IMR-90 (cell line): ENCODE measurements around the gene ALDH7A1. TPM values are rescaled to one million over a fixed set of nuclear protein-coding genes. Genes with fewer than 3 reads are reported as not detected.

Source experiments
- ATAC-seq: fragments of 200-7000 bp; cut with Tn5 transposase; 2 replicates; pipeline ENCODE4 v1.9.1; 2020; ENCODE audit warnings: low read depth, mild to moderate bottlenecking, moderate library complexity
- BruUV-seq: library from RNA; stranded (reverse); fragments of 400-500 nt; replicated peaks from 2 replicates; lab custom pipeline; 2021; lab: Mats Ljungman, UMichigan
- CTCF ChIA-PET: fragments of 300-600 bp; formaldehyde crosslinking; extraction: SDS; loops from one replicate; lab custom pipeline; 2021; ENCODE audit warnings: antibody characterized with exemption; lab: Yijun Ruan, JAX
- POLR2A ChIA-PET: fragments of 300-600 bp; sonication (Branson Sonifier 250); formaldehyde crosslinking; loops from one replicate; lab custom pipeline; 2022; ENCODE audit warnings: antibody characterized with exemption; ENCODE audit not compliant: unreplicated experiment; lab: Charles Lee
- DNase-seq: peaks from one replicate; pipeline ENCODE4 v3.0.0; 2013
- H2AFZ ChIP-seq: replicated peaks from 2 replicates; pipeline ENCODE3; 2013; ENCODE audit warnings: low read length, mild to moderate bottlenecking; ENCODE audit not compliant: poor library complexity
- H2AK5ac ChIP-seq: 2 replicates; pipeline ENCODE4 v1.6.1; 2013; ENCODE audit warnings: low read depth, low read length, inconsistent platforms
- H2AK9ac ChIP-seq: replicated peaks from 2 replicates; pipeline ENCODE3; 2013; ENCODE audit warnings: mild to moderate bottlenecking, low read depth, low read length, moderate library complexity; ENCODE audit not compliant: poor library complexity
- H2BK120ac ChIP-seq: 2 replicates; pipeline ENCODE4 v1.6.1; 2013; ENCODE audit warnings: low read depth, low read length, inconsistent platforms
- H2BK15ac ChIP-seq: 3 replicates; pipeline ENCODE4 v1.6.1; 2013; ENCODE audit warnings: low read depth, low read length, inconsistent platforms
- H2BK20ac ChIP-seq: 2 replicates; pipeline ENCODE4 v1.6.1; 2013; ENCODE audit warnings: low read depth, mild to moderate bottlenecking, inconsistent platforms, low read length, moderate library complexity
- H2BK5ac ChIP-seq: 2 replicates; pipeline ENCODE4 v1.6.1; 2013; ENCODE audit warnings: mild to moderate bottlenecking, low read depth, low read length, inconsistent platforms; ENCODE audit not compliant: poor library complexity, severe bottlenecking
- H3K14ac ChIP-seq: replicated peaks from 2 replicates; pipeline ENCODE4 v1.6.1; 2013; ENCODE audit warnings: low read depth, low read length, inconsistent platforms
- H3K18ac ChIP-seq: 2 replicates; pipeline ENCODE4 v1.6.1; 2013; ENCODE audit warnings: low read depth, low read length, control low read depth
- H3K23ac ChIP-seq: 2 replicates; pipeline ENCODE4 v1.6.1; 2013; ENCODE audit warnings: low read depth, low read length, inconsistent platforms
- H3K27ac ChIP-seq: 2 replicates; pipeline ENCODE4 v1.5.1; 2013; ENCODE audit warnings: mild to moderate bottlenecking, control low read depth, low read length; ENCODE audit not compliant: insufficient read depth
- H3K27me3 ChIP-seq: 2 replicates; pipeline ENCODE4 v1.6.1; 2013; ENCODE audit warnings: low read length; ENCODE audit not compliant: control insufficient read depth, insufficient read depth
- H3K36me3 ChIP-seq: 2 replicates; pipeline ENCODE4 v1.6.1; 2013; ENCODE audit warnings: low read length, mixed read lengths; ENCODE audit not compliant: control insufficient read depth, insufficient read depth
- H3K4ac ChIP-seq: 2 replicates; pipeline ENCODE4 v1.6.1; 2013; ENCODE audit warnings: low read depth, low read length, inconsistent platforms
- H3K4me1 ChIP-seq: 2 replicates; pipeline ENCODE4 v1.6.1; 2013; ENCODE audit warnings: low read length, mixed read lengths; ENCODE audit not compliant: control insufficient read depth, insufficient read depth
- H3K4me2 ChIP-seq: 2 replicates; pipeline ENCODE4 v1.6.1; 2013; ENCODE audit warnings: low read depth, mild to moderate bottlenecking, control low read depth, low read length, moderate library complexity
- H3K4me3 ChIP-seq: 2 replicates; pipeline ENCODE4 v1.5.1; 2013; ENCODE audit warnings: low read depth, mild to moderate bottlenecking, control low read depth, low read length, moderate library complexity; ENCODE audit not compliant: insufficient read depth
- H3K56ac ChIP-seq: 2 replicates; pipeline ENCODE4 v1.6.1; 2013; ENCODE audit warnings: low read length, inconsistent platforms; ENCODE audit not compliant: insufficient read depth; ENCODE audit errors: extremely low read depth
- H3K79me1 ChIP-seq, 2 experiments: 2 replicates each; pipeline ENCODE4 v1.6.1; 2013; ENCODE audit warnings: low read length in 2 of 2, inconsistent platforms in 1 of 2, low read depth in 1 of 2
- H3K9ac ChIP-seq: 2 replicates; pipeline ENCODE4 v1.6.1; 2013; ENCODE audit warnings: low read depth, low read length, control low read depth
- H3K9me1 ChIP-seq: 2 replicates; pipeline ENCODE4 v1.6.1; 2013; ENCODE audit warnings: low read length, inconsistent platforms; ENCODE audit not compliant: insufficient read depth
- H3K9me3 ChIP-seq: 2 replicates; pipeline ENCODE4 v1.6.1; 2013; ENCODE audit warnings: low read length; ENCODE audit not compliant: control insufficient read depth, insufficient read depth
- H4K20me1 ChIP-seq: 2 replicates; pipeline ENCODE4 v1.6.1; 2013; ENCODE audit warnings: low read length, inconsistent platforms; ENCODE audit not compliant: insufficient read depth
- H4K5ac ChIP-seq: 2 replicates; pipeline ENCODE4 v1.6.1; 2013; ENCODE audit warnings: mild to moderate bottlenecking, low read depth, low read length, control low read depth
- H4K8ac ChIP-seq, 2 experiments: 2 replicates each; pipeline ENCODE4 v1.6.1; 2013; ENCODE audit warnings: low read depth in 2 of 2, low read length in 2 of 2, control low read depth in 1 of 2, inconsistent platforms in 1 of 2
- H4K91ac ChIP-seq: 2 replicates; pipeline ENCODE4 v1.6.1; 2013; ENCODE audit warnings: low read depth, low read length, inconsistent platforms; ENCODE audit not compliant: insufficient read depth
- BHLHE40 ChIP-seq: fragments of 150-350 bp; IDR thresholded peaks from 2 replicates; pipeline ENCODE4 v1.6.1; 2016; ENCODE audit warnings: mild to moderate bottlenecking, low read depth, low read length
- CEBPB ChIP-seq: IDR thresholded peaks from 2 replicates; pipeline ENCODE4 v1.6.1; 2012; ENCODE audit warnings: low read depth, low read length, improper control_type of control experiment
- CTCF ChIP-seq: conservative IDR thresholded peaks from 2 replicates; pipeline ENCODE4 v1.5.1; 2012; ENCODE audit warnings: mild to moderate bottlenecking, low read depth, low read length, improper control_type of control experiment
- ELK1 ChIP-seq: fragments of 150-350 bp; IDR thresholded peaks from 2 replicates; pipeline ENCODE4 v1.6.1; 2016; ENCODE audit warnings: low read depth, mild to moderate bottlenecking, low read length, moderate library complexity, borderline replicate concordance
- MAFK ChIP-seq: IDR thresholded peaks from 2 replicates; pipeline ENCODE4 v1.6.1; 2012; ENCODE audit warnings: low read depth, low read length, improper control_type of control experiment
- MAZ ChIP-seq: IDR thresholded peaks from 2 replicates; pipeline ENCODE4 v1.6.1; 2012; ENCODE audit warnings: low read depth, mild to moderate bottlenecking, low read length, improper control_type of control experiment, moderate library complexity, borderline replicate concordance
- NFE2L2 ChIP-seq: fragments of 150-350 bp; IDR thresholded peaks from 2 replicates; pipeline ENCODE4 v1.6.1; 2016; ENCODE audit warnings: low read depth, mild to moderate bottlenecking, low read length
- RAD21 ChIP-seq: IDR thresholded peaks from 2 replicates; pipeline ENCODE4 v1.6.1; 2012; ENCODE audit warnings: low read length, improper control_type of control experiment
- RCOR1 ChIP-seq: IDR thresholded peaks from 2 replicates; pipeline ENCODE4 v1.6.1; 2012; ENCODE audit warnings: mild to moderate bottlenecking, low read length, improper control_type of control experiment; ENCODE audit not compliant: insufficient replicate concordance
- RFX5 ChIP-seq: IDR thresholded peaks from 2 replicates; pipeline ENCODE4 v1.8.0; 2012; ENCODE audit warnings: low read depth, mild to moderate bottlenecking, low read length, moderate library complexity
- SMC3 ChIP-seq: fragments of 150-350 bp; IDR thresholded peaks from 2 replicates; pipeline ENCODE4 v1.6.1; 2016; ENCODE audit warnings: low read depth, mild to moderate bottlenecking, antibody characterized with exemption, low read length, moderate library complexity
- WGBS, 2 experiments: methylation state at CpG; one replicate each; pipeline versions ENCODE4 v1.1.5 to v1.1.7; 2013; ENCODE audit warnings: missing lambda C conversion rate in 2 of 2; ENCODE audit not compliant: insufficient read length in 1 of 2; ENCODE audit errors: extremely low coverage in 2 of 2; 5-methylcytosine and 5-hydroxymethylcytosine counted together
- dilution Hi-C: fragments of 300-500 bp; cut with HindIII; formaldehyde crosslinking; loops from one replicate; pipeline ENCODE4 v1.14.3; 2018; ENCODE audit warnings: low sequenced_read_pairs; ENCODE audit not compliant: unreplicated experiment
- in situ Hi-C: fragments of 300-500 bp; cut with MboI; formaldehyde crosslinking; loops from 3 replicates; pipeline ENCODE4 v1.14.3; 2019; ENCODE audit warnings: low sequenced_read_pairs, inconsistent platforms, mixed read lengths
- intact Hi-C: fragments of 100-400 bp; cut with micrococcal nuclease; formaldehyde crosslinking; loops from 2 replicates; pipeline ENCODE4 v1.10.0; 2022
- polyA plus RNA-seq, 3 experiments: library from polyadenylated mRNA; depleted of rRNA; stranded (reverse); fragments of >200 nt; gene quantifications; 2 replicates each; pipeline ENCODE4 v1.2.3, GENCODE V29; 2012; ENCODE audit warnings: low replicate concordance in 1 of 3
- total RNA-seq: library from RNA; depleted of rRNA; stranded (reverse); fragments of >200 nt; gene quantifications from 2 replicates; pipeline ENCODE4 v1.2.3, GENCODE V29; 2012

The ALDH7A1 gene
- total and polyA plus RNA-seq, 2 of the 4 experiments (the other 2 are of a cell fraction) = 40.9 to 62.2 TPM

GRCh38 chr5:126589536-126590297, 5.3 kb downstream of the ALDH7A1 start:
- no peak overlapping the region for H2BK120ac ChIP-seq
- TF ChIP-seq MAFK (no peak), BHLHE40 (no peak), NFE2L2 (no peak), ELK1 (no peak), MAZ (no peak), RAD21 (no peak), RFX5 (no peak), CTCF (no peak), CEBPB (no peak), RCOR1 (no peak), SMC3 (no peak)
- H4K8ac ChIP-seq = no peak overlapping the region
- no peaks in the 10 kb centered on the region for H3K27me3 ChIP-seq
- H2AK5ac ChIP-seq = no peak overlapping the region
- H3K4me2 ChIP-seq = no peak overlapping the region
- ChIA-PET POLR2A (no interaction called here), CTCF (no interaction called here)
- H3K23ac ChIP-seq = no peak overlapping the region
- dilution Hi-C loops = no loop called here
- no peak overlapping the region for H4K91ac ChIP-seq
- DNase-seq (no peak), ATAC-seq (no peak)
- no peak overlapping the region for H3K9ac ChIP-seq
- H2BK20ac ChIP-seq = no peak overlapping the region
- no peak overlapping the region for H2BK15ac ChIP-seq
- no peak overlapping the region for H2BK5ac ChIP-seq
- peaks cover 4% of the 10 kb centered on the region; the same call in 1 of the 2 replicates for H3K4me1 ChIP-seq
- H3K79me1 ChIP-seq = peaks cover 23 to 35% of the 10 kb centered on the region in 2 experiments
- H3K4me3 ChIP-seq = no peak overlapping the region
- BruUV-seq = no TSS peak
- peaks cover 3% of the 10 kb centered on the region for H3K9me1 ChIP-seq
- no peaks in the 10 kb centered on the region for H4K20me1 ChIP-seq
- peaks cover 20% of the 10 kb centered on the region for H3K36me3 ChIP-seq
- no peak overlapping the region for H4K5ac ChIP-seq
- H2AFZ ChIP-seq = no peak overlapping the region
- in situ Hi-C loops = no loop called here
- H3K9me3 ChIP-seq = no peaks in the 10 kb centered on the region
- H3K4ac ChIP-seq = no peak overlapping the region
- no peak overlapping the region for H3K56ac ChIP-seq
- intact Hi-C loops = no loop called here
- no peak overlapping the region for H3K18ac ChIP-seq
- no peak overlapping the region for H3K14ac ChIP-seq
- no peak overlapping the region for H2AK9ac ChIP-seq
- WGBS, 2 experiments = 96% methylated on average over 12 of the region's 28 CpGs; no CpG with 5 or more reads in 1 of the 2 experiments
- H3K27ac ChIP-seq = no peak overlapping the region
